Testis (tissue), 3 donors: ENCODE data around the gene CFDP1. TPM values are rescaled to one million over a fixed set of nuclear protein-coding genes. Genes with fewer than 3 reads are reported as not detected.
A peak's percentile ranks its signal among the peaks of the same experiment; 100 is the strongest.

Experiments used
- DNase-seq: peaks from one replicate; pipeline ENCODE4 v3.0.0-alpha.2; 2019
- H3K27ac ChIP-seq, 2 donors: fragments of 200-600 bp; sonication (generic); one replicate each; pipeline ENCODE4 v1.5.1; 2019
- H3K27me3 ChIP-seq: fragments of 200-600 bp; sonication (generic); one replicate; pipeline ENCODE4 v1.5.1; 2019
- H3K36me3 ChIP-seq: fragments of 200-600 bp; sonication (generic); one replicate; pipeline ENCODE4 v1.5.1; 2017; ENCODE audit warnings: low read depth; ENCODE audit errors: missing control alignments
- H3K4me1 ChIP-seq: fragments of 200-600 bp; sonication (generic); one replicate; pipeline ENCODE4 v1.5.1; 2019
- H3K4me3 ChIP-seq, 2 donors: fragments of 200-600 bp; sonication (generic); one replicate each; pipeline ENCODE4 v1.5.1; 2017 to 2019
- H3K9me3 ChIP-seq: fragments of 200-600 bp; sonication (generic); one replicate; pipeline ENCODE4 v1.5.1; 2017
- CTCF ChIP-seq, 3 experiments: fragments of 450-650 bp in 2 of 3; fragments of 200-600 bp in 1 of 3; sonication (generic) in 1 of 3; IDR thresholded peaks; one replicate each; pipeline ENCODE4 v1.5.1; 2016 to 2019; ENCODE audit warnings: antibody characterized with exemption in 3 of 3, mild to moderate bottlenecking in 2 of 3, moderate library complexity in 1 of 3
- POLR2A ChIP-seq: fragments of 450-650 bp; IDR thresholded peaks from one replicate; pipeline ENCODE4 v1.6.1; 2017; ENCODE audit warnings: antibody characterized with exemption, mild to moderate bottlenecking, moderate library complexity
- WGBS, 2 donors: methylation state at CpG; one replicate each; pipeline ENCODE4 v1.1.5; 2018; 5-methylcytosine and 5-hydroxymethylcytosine counted together
- intact Hi-C: fragments of 100-400 bp; cut with DNase I; formaldehyde crosslinking; loops from one replicate; pipeline ENCODE4 v1.15.1; 2023; ENCODE audit warnings: low total_unique reads
- polyA plus RNA-seq: library from polyadenylated mRNA; stranded (reverse); fragments of 350-450 nt; fragmentation: Illumina TruSeq; extraction: RNeasy Lipid Tissue Mini Kit (QIAGEN cat#74804); gene quantifications from one replicate; pipeline ENCODE4 v1.2.3, GENCODE V29; 2014; ENCODE audit warnings: low read depth, low replicate concordance; ENCODE audit not compliant: insufficient read depth
- total RNA-seq, 2 donors: library from RNA; depleted of rRNA; stranded (reverse); fragments of >200 nt; gene quantifications; one replicate each; pipeline ENCODE4 v1.2.3, GENCODE V29; 2016

CFDP1 gene
- total and polyA plus RNA-seq, 3 donors from 2014 or later = 111 to 133 (median 127) TPM

GRCh38 chr16:75319513-75320411, 113.5 kb downstream of the CFDP1 start:
- peaks cover 26% of the 10 kb centered on the region for H3K4me1 ChIP-seq
- DNase-seq = no peak
- no peaks in the 10 kb centered on the region for H3K36me3 ChIP-seq
- intact Hi-C loops = no loop called here
- no peaks in the 10 kb centered on the region for H3K9me3 ChIP-seq
- H3K27ac ChIP-seq = peak overlapping the region in 1 of 2 donors; percentile 19
- H3K27me3 ChIP-seq = no peaks in the 10 kb centered on the region
- WGBS, 2 donors = 65 to 66% methylated on average over 13 of the region's 13 CpGs
- TF ChIP-seq POLR2A (no peak), CTCF (IDR thresholded peaks at IDR 0.05) (no peak)
- H3K4me3 ChIP-seq = no peak overlapping the region

GRCh38 chr16:75318737-75319136, 114.6 kb downstream of the CFDP1 start:
- H3K27me3 ChIP-seq = no peaks in the 10 kb centered on the region
- no peak overlapping the region for H3K4me3 ChIP-seq
- peaks cover 26% of the 10 kb centered on the region for H3K4me1 ChIP-seq
- no peak for DNase-seq
- H3K36me3 ChIP-seq = no peaks in the 10 kb centered on the region
- TF ChIP-seq POLR2A = no peak
- no peak for TF ChIP-seq CTCF (IDR thresholded peaks at IDR 0.05)
- WGBS, 2 donors = 93 to 98% methylated on average over 3 of the region's 3 CpGs
- intact Hi-C loops = no loop called here
- no peak overlapping the region for H3K27ac ChIP-seq
- no peaks in the 10 kb centered on the region for H3K9me3 ChIP-seq

GRCh38 chr16:75317532-75317931, 115.8 kb downstream of the CFDP1 start:
- Histone ChIP-seq H3K4me3 (no peak overlapping the region), H3K4me1 (peaks cover 26% of the 10 kb centered on the region), H3K27ac (peak overlapping the region; percentile 17 to 39), H3K9me3 (no peaks in the 10 kb centered on the region), H3K36me3 (no peaks in the 10 kb centered on the region), H3K27me3 (no peaks in the 10 kb centered on the region)
- 83 to 91% methylated on average over 4 of the region's 4 CpGs for WGBS, 2 donors
- intact Hi-C loops = no loop called here
- TF ChIP-seq CTCF (IDR thresholded peaks at IDR 0.05) (no peak), POLR2A (no peak)
- DNase-seq = no peak

DNA sequence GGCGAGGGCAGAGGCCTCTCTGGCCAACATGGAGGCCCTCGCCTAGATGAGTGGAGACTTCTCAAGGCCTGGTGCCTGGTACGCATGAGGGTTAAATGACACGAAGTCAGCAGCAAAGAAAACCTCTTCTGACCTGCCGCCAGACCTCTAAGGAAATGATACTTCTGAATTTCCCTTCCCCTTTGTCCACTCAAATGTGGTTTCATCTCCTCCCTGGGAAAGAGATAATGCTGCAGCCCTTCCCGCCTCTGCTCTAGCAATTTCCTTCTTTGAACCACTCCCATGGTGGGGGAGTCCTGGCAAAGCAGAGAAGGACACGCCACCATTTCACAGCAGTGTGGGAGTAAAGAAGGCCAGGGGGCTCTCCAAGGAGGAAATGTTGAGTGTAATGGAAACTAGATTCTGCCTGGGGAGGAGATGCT, 116.2 kb downstream of the CFDP1 start:
- 57 to 67% methylated on average over 7 of the region's 7 CpGs for WGBS, 2 donors
- H3K27me3 ChIP-seq = no peaks in the 10 kb centered on the region
- no peak overlapping the region for H3K4me3 ChIP-seq
- peaks cover 26% of the 10 kb centered on the region for H3K4me1 ChIP-seq
- no peaks in the 10 kb centered on the region for H3K36me3 ChIP-seq
- DNase-seq = peak; percentile 64
- intact Hi-C loops = no loop called here
- H3K27ac ChIP-seq = peak overlapping the region; percentile 17 to 39
- H3K9me3 ChIP-seq = no peaks in the 10 kb centered on the region
- no peak for TF ChIP-seq POLR2A
- TF ChIP-seq CTCF (IDR thresholded peaks at IDR 0.05) = no peak
